ENCODE measurements around the gene COQ10A.

Gene COQ10A

DNA sequence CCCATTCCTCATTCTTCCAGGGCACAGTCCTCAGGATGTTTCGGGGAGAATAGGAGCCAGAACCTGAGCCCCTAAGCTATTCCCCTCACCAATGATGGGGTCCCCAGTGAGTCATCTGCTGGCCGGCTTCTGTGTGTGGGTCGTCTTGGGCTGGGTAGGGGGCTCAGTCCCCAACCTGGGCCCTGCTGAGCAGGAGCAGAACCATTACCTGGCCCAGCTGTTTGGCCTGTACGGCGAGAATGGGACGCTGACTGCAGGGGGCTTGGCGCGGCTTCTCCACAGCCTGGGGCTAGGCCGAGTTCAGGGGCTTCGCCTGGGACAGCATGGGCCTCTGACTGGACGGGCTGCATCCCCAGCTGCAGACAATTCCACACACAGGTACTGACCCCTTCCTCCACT is 35.6 kb upstream of the COQ10A start:
- no peak overlapping the region for H3K27ac ChIP-seq
- TF ChIP-seq ZFX (IDR thresholded peaks at IDR 0.05; ENCODE audit: borderline replicate concordance) (no peak), CTCF (IDR thresholded peaks at IDR 0.05) (no peak)

- TF ChIP-seq CTCF (IDR thresholded peaks at IDR 0.05) (no peak), ZFX (IDR thresholded peaks at IDR 0.05; ENCODE audit: borderline replicate concordance) (no peak)
- H3K27ac ChIP-seq: no peak overlapping the region; the same call in 1 of the 2 replicates
Measured at GRCh38 chr12:56234746-56235436, 31.9 kb upstream of the COQ10A start.

DNA sequence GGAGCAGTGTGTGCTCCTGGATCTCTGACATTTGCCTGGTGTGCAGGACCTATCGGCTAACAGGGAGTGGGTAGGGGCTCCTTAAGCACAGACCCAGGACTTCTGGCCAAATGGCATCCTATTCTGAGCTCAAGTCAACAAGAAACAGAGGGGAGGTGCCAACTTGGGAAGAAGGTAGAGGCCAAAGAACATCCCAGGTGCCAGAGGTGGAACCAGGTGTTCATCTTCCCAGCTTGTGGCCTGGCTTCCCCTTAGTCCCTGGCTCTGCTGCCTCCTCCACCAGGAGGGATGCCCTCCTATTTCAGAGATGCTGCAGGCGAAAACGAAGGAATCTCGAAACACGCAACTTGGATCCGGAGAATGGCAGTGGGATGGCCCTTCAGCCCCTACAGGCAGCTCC is 30.7 kb upstream of the COQ10A start:
- no peak for TF ChIP-seq ZFX (IDR thresholded peaks at IDR 0.05; ENCODE audit: borderline replicate concordance)
- no peak for TF ChIP-seq CTCF (IDR thresholded peaks at IDR 0.05)
- H3K27ac ChIP-seq: no peak overlapping the region

DNA sequence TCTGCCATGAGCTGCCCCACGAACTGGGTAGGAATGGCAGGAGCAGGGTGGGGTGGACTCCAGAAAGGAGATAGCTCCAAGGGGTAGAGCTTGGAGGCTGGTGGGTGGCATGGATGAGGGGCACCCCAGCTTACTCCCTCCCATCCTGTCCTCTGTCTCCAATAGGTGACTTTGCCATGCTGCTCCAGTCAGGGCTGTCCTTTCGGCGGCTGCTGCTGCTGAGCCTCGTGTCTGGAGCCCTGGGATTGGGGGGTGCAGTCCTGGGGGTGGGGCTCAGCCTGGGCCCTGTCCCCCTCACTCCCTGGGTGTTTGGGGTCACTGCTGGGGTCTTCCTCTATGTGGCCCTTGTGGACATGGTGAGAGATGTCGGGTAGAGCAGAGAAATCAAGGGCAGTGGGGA is 29.8 kb upstream of the COQ10A start:
- no peak for TF ChIP-seq CTCF (IDR thresholded peaks at IDR 0.05)
- no peak for TF ChIP-seq ZFX (IDR thresholded peaks at IDR 0.05; ENCODE audit: borderline replicate concordance)
- H3K27ac ChIP-seq: no peak overlapping the region

GRCh38 chr12:56237552-56237951 is 29.2 kb upstream of the COQ10A start:
- no peak overlapping the region for H3K27ac ChIP-seq
- no peak for TF ChIP-seq CTCF (IDR thresholded peaks at IDR 0.05)
- no peak for TF ChIP-seq ZFX (IDR thresholded peaks at IDR 0.05; ENCODE audit: borderline replicate concordance)

DNA sequence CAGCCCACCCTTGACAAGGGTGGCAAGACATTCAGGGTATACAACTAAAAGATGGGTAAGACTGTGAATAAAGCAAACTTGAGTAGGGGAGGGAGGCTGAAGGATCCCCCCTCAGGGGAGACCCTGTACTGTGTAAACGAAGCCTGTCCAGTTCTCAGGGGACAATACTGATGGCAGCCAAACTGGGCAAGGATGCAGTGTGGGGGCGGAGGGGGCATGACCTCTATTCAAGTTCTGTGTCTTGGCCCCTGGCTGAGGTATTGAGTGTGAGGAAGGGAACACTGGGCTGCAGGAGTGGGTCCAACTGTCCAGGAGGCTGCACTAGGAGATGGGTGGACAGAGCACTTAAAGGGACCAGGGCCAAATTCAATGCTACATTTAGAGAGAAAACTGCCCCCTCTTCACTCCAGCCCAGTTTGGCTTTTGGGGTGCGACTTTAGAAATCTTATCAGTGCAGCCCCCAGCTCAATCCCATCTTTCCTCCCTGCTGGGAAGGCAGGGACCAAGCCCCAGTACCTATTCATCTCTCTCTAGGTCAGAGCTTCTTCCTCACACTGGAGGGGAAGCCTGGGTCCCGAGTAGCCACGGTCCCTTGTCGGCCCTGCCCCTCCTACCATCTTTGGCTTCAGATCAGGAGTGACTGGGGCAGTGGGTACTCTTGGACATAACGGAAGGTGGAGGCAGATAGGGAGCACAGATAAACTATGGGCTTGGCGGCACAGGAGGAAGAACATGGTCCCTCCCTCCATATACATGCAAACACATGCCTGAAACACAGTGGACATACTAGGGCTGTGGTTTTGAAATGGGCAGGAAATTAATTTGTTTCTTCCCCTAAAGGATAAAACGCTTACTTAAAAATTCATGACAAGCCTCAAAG is 25.1 kb upstream of the COQ10A start:
- peak overlapping the region; percentile 13; the same call in 1 of the 2 replicates for H3K27ac ChIP-seq
- TF ChIP-seq ZFX (IDR thresholded peaks at IDR 0.05; ENCODE audit: borderline replicate concordance) (no peak), CTCF (IDR thresholded peaks at IDR 0.05) (no peak)

DNA sequence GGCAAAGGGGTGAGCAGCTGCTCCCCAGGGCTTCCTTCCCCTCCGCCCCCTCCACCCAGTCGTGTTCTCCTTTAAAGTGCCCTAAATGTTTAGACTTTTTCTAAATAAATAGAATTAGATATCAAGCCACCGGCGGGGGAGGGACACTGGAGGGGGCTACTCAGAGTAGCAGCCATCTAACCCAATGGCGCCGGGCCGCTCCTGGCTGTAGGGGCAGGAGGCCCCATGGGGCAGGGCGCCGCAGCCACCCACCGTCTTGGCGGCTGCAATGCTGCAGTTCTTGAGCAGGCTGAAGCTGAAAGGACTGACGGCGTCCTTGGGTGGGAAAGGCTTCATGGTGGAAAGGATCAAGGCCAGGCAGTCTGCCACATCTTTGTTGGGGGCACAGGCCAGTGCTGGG is 23.8 kb upstream of the COQ10A start:
- H3K27ac ChIP-seq: no peak overlapping the region; the same call in 1 of the 2 replicates
- TF ChIP-seq ZFX (IDR thresholded peaks at IDR 0.05; ENCODE audit: borderline replicate concordance): no peak
- TF ChIP-seq CTCF (IDR thresholded peaks at IDR 0.05): no peak
